HG02938 (cell line): ENCODE data around the gene SUGCT.
A peak's percentile ranks its signal among the peaks of the same experiment; 100 is the strongest.
"Not testable (repeated sequence)": the region's sequence is repeated elsewhere in the genome, so short reads cannot be mapped to it uniquely, and the experiment has no call there.

Experiments used
- ATAC-seq: cut with Tn5 transposase; IDR thresholded peaks from one replicate; pipeline ENCODE4 v1.9.1; 2021; ENCODE audit warnings: mild to moderate bottlenecking, moderate library complexity; ENCODE audit not compliant: unreplicated experiment

SUGCT gene

GRCh38 chr7:40602351-40602750 lies 467.5 kb downstream of the SUGCT start:
- ATAC-seq, result not testable (repeated sequence)

GRCh38 chr7:40604601-40605438 lies 470.0 kb downstream of the SUGCT start:
- ATAC-seq, result peak; percentile 58

GRCh38 chr7:40608321-40609075 lies 473.7 kb downstream of the SUGCT start:
- ATAC-seq, result no peak

GRCh38 chr7:40610461-40610860 lies 475.7 kb downstream of the SUGCT start:
- ATAC-seq, result no peak

GRCh38 chr7:40611095-40611871 lies 476.5 kb downstream of the SUGCT start:
- no peak for ATAC-seq

- ATAC-seq, result no peak
Measured at GRCh38 chr7:40612298-40612697, 477.5 kb downstream of the SUGCT start.

GRCh38 chr7:40619647-40620046 lies 484.8 kb downstream of the SUGCT start:
- ATAC-seq, result no peak

GRCh38 chr7:40621592-40621998 lies 486.8 kb downstream of the SUGCT start:
- ATAC-seq, result no peak

- no peak for ATAC-seq
Measured at GRCh38 chr7:40622941-40623501, 488.2 kb downstream of the SUGCT start.

GRCh38 chr7:40623863-40624262 lies 489.1 kb downstream of the SUGCT start:
- no peak for ATAC-seq

GRCh38 chr7:40627361-40627760 lies 492.6 kb downstream of the SUGCT start:
- not testable (repeated sequence) for ATAC-seq

- no peak for ATAC-seq
Measured at GRCh38 chr7:40629891-40630290, 495.1 kb downstream of the SUGCT start.

- ATAC-seq, result no peak
Measured at GRCh38 chr7:40634118-40634517, 499.3 kb downstream of the SUGCT start.

GRCh38 chr7:40638545-40639320 lies 503.9 kb downstream of the SUGCT start:
- no peak for ATAC-seq

- ATAC-seq, result no peak
Measured at GRCh38 chr7:40640566-40640965, 505.8 kb downstream of the SUGCT start.

- no peak for ATAC-seq
Measured at GRCh38 chr7:40641701-40642100, 506.9 kb downstream of the SUGCT start.

GRCh38 chr7:40643664-40644063 lies 508.9 kb downstream of the SUGCT start:
- no peak for ATAC-seq

- no peak for ATAC-seq
Measured at GRCh38 chr7:40644454-40645188, 509.8 kb downstream of the SUGCT start.

GRCh38 chr7:40645197-40645596 lies 510.4 kb downstream of the SUGCT start:
- no peak for ATAC-seq

- no peak for ATAC-seq
Measured at GRCh38 chr7:40646717-40647116, 511.9 kb downstream of the SUGCT start.
